CD4-positive, alpha-beta T cell treated with Interleukin-4 for 4 hours (primary cell): ENCODE data around the gene AFF3.
"Not testable (repeated sequence)": the region's sequence is repeated elsewhere in the genome, so short reads cannot be mapped to it uniquely, and the experiment has no call there.

ENCODE experiments used
- DNase-seq: peaks from one replicate; pipeline ENCODE4 v3.0.0-alpha.2; 2020

Gene AFF3

GRCh38 chr2:100107440-100107839 is 35.0 kb downstream of the AFF3 start:
- no peak for DNase-seq

- no peak for DNase-seq
Measured at GRCh38 chr2:100106460-100106859, 35.9 kb downstream of the AFF3 start.

GRCh38 chr2:100105678-100106054 is 36.7 kb downstream of the AFF3 start:
- no peak for DNase-seq

GRCh38 chr2:100104718-100105677 is 37.4 kb downstream of the AFF3 start:
- no peak for DNase-seq

GRCh38 chr2:100104265-100104664 is 38.1 kb downstream of the AFF3 start:
- DNase-seq = not testable (repeated sequence)

- not testable (repeated sequence) for DNase-seq
Measured at GRCh38 chr2:100103527-100104252, 38.7 kb downstream of the AFF3 start.

GRCh38 chr2:100102466-100103180 is 39.8 kb downstream of the AFF3 start:
- not testable (repeated sequence) for DNase-seq

- not testable (repeated sequence) for DNase-seq
Measured at GRCh38 chr2:100098855-100099254, 43.5 kb downstream of the AFF3 start.

- not testable (repeated sequence) for DNase-seq
Measured at GRCh38 chr2:100097611-100098294, 44.6 kb downstream of the AFF3 start.

- DNase-seq = not testable (repeated sequence)
Measured at GRCh38 chr2:100095845-100096244, 46.5 kb downstream of the AFF3 start.

- not testable (repeated sequence) for DNase-seq
Measured at GRCh38 chr2:100091807-100092206, 50.6 kb downstream of the AFF3 start.

GRCh38 chr2:100085744-100086143 is 56.6 kb downstream of the AFF3 start:
- not testable (repeated sequence) for DNase-seq

- DNase-seq = not testable (repeated sequence)
Measured at GRCh38 chr2:100083421-100084216, 58.8 kb downstream of the AFF3 start.

GRCh38 chr2:100082302-100082978 is 60.0 kb downstream of the AFF3 start:
- DNase-seq = not testable (repeated sequence)

- no peak for DNase-seq
Measured at GRCh38 chr2:100077935-100078334, 64.5 kb downstream of the AFF3 start.

- no peak for DNase-seq
Measured at GRCh38 chr2:100077456-100077855, 64.9 kb downstream of the AFF3 start.

- DNase-seq = no peak
Measured at GRCh38 chr2:100075532-100075931, 66.9 kb downstream of the AFF3 start.

- DNase-seq = no peak
Measured at GRCh38 chr2:100073110-100073509, 69.3 kb downstream of the AFF3 start.

- DNase-seq = no peak
Measured at GRCh38 chr2:100072503-100072902, 69.9 kb downstream of the AFF3 start.

- DNase-seq = no peak
Measured at GRCh38 chr2:100071335-100072043, 70.9 kb downstream of the AFF3 start.
